Measurements from ENCODE around the gene AJAP1. TPM values are rescaled to one million over a fixed set of nuclear protein-coding genes. Genes with fewer than 3 reads are reported as not detected.

The AJAP1 gene
- polyA plus RNA-seq, 3 donors from 2014 or later = not detected

GRCh38 chr1:4830707-4831106 lies 176.3 kb downstream of the AJAP1 start:
- H3K4me3 Mint-ChIP-seq = no peak overlapping the region
- H3K27me3 Mint-ChIP-seq (ENCODE audit: low read depth in 3 of 3) = peaks cover 4 to 10% (median 4%) of the 10 kb centered on the region in 3 donors
- H3K9me3 Mint-ChIP-seq = peaks cover 0 to 4% (median 0%) of the 10 kb centered on the region in 6 donors
- H3K36me3 Mint-ChIP-seq = no peaks in the 10 kb centered on the region
- DNase-seq = no peak
- no peak overlapping the region for H3K27ac Mint-ChIP-seq
- H3K4me1 Mint-ChIP-seq = no peaks in the 10 kb centered on the region

- DNase-seq = no peak
- H3K4me1 Mint-ChIP-seq = no peaks in the 10 kb centered on the region
- H3K27ac Mint-ChIP-seq = no peak overlapping the region
- H3K9me3 Mint-ChIP-seq = peaks cover 0 to 4% (median 0%) of the 10 kb centered on the region in 6 donors
- no peak overlapping the region for H3K4me3 Mint-ChIP-seq
- peaks cover 0 to 8% (median 3%) of the 10 kb centered on the region in 3 donors for H3K27me3 Mint-ChIP-seq (ENCODE audit: low read depth in 3 of 3)
- no peaks in the 10 kb centered on the region for H3K36me3 Mint-ChIP-seq
Observed at GRCh38 chr1:4836574-4836973, 182.2 kb downstream of the AJAP1 start.

GRCh38 chr1:4837031-4837600 lies 182.7 kb downstream of the AJAP1 start:
- no peak for DNase-seq
- H3K9me3 Mint-ChIP-seq = peaks cover 0 to 4% (median 0%) of the 10 kb centered on the region in 6 donors
- H3K36me3 Mint-ChIP-seq = no peaks in the 10 kb centered on the region
- H3K4me3 Mint-ChIP-seq = no peak overlapping the region
- H3K27ac Mint-ChIP-seq = no peak overlapping the region
- H3K4me1 Mint-ChIP-seq = no peaks in the 10 kb centered on the region
- H3K27me3 Mint-ChIP-seq (ENCODE audit: low read depth in 3 of 3) = peaks cover 0 to 8% (median 4%) of the 10 kb centered on the region in 3 donors

GRCh38 chr1:4837752-4838151 lies 183.3 kb downstream of the AJAP1 start:
- Mint-ChIP-seq H3K9me3 (peaks cover 0 to 4% (median 0%) of the 10 kb centered on the region in 6 donors), H3K36me3 (no peaks in the 10 kb centered on the region), H3K27me3 (ENCODE audit: low read depth in 3 of 3) (peaks cover 0 to 8% (median 6%) of the 10 kb centered on the region in 3 donors), H3K4me3 (no peak overlapping the region), H3K4me1 (no peaks in the 10 kb centered on the region), H3K27ac (no peak overlapping the region)
- no peak for DNase-seq

- no peaks in the 10 kb centered on the region for H3K36me3 Mint-ChIP-seq
- H3K27me3 Mint-ChIP-seq (ENCODE audit: low read depth in 3 of 3) = peaks cover 0 to 8% (median 3%) of the 10 kb centered on the region in 3 donors
- no peak for DNase-seq
- H3K27ac Mint-ChIP-seq = no peak overlapping the region
- H3K4me3 Mint-ChIP-seq = no peak overlapping the region
- peaks cover 0 to 3% (median 0%) of the 10 kb centered on the region in 6 donors for H3K9me3 Mint-ChIP-seq
- H3K4me1 Mint-ChIP-seq = no peaks in the 10 kb centered on the region
Observed at GRCh38 chr1:4838231-4838630, 183.8 kb downstream of the AJAP1 start.
